ENCODE data around the gene MAGED1. TPM values are rescaled to one million over a fixed set of nuclear protein-coding genes. Genes with fewer than 3 reads are reported as not detected.

The MAGED1 gene
- 61.7 TPM for total RNA-seq
- long read RNA-seq, transcript MAGED1-201 (13 exons, 2,747 nt): major isoform, 50 of 107 reads
- long read RNA-seq, partial matches to known transcripts: 38 of 107 reads
- long read RNA-seq, other reads (novel, unspliced or antisense): 15 of 107 reads

- DNase-seq (ENCODE audit: low spot score): no peak
These were observed at the start of gene MAGED1 for GRCh38 chrX:51892921-51893745. Gene MAGED1 (plus strand): TSS chrX:51893623. CDS start chrX:51894305, 682 bp downstream.

- DNase-seq (ENCODE audit: low spot score): no peak
These were observed 46.0 kb upstream of the MAGED1 start for GRCh38 chrX:51847463-51847862.

GRCh38 chrX:51851507-51852085, 41.8 kb upstream of the MAGED1 start:
- no peak for DNase-seq (ENCODE audit: low spot score)

- DNase-seq (ENCODE audit: low spot score): no peak
These were observed 41.3 kb upstream of the MAGED1 start for GRCh38 chrX:51852096-51852495.

GRCh38 chrX:51852621-51853020, 40.8 kb upstream of the MAGED1 start:
- DNase-seq (ENCODE audit: low spot score): no peak

GRCh38 chrX:51853251-51853650, 40.2 kb upstream of the MAGED1 start:
- DNase-seq (ENCODE audit: low spot score): no peak

- DNase-seq (ENCODE audit: low spot score): no peak
These were observed 37.7 kb upstream of the MAGED1 start for GRCh38 chrX:51855698-51856097.

- no peak for DNase-seq (ENCODE audit: low spot score)
These were observed 36.2 kb upstream of the MAGED1 start for GRCh38 chrX:51857159-51857733.

GRCh38 chrX:51860679-51861078, 32.7 kb upstream of the MAGED1 start:
- no peak for DNase-seq (ENCODE audit: low spot score)

- no peak for DNase-seq (ENCODE audit: low spot score)
These were observed 30.5 kb upstream of the MAGED1 start for GRCh38 chrX:51862920-51863319.

- DNase-seq (ENCODE audit: low spot score): no peak
These were observed 27.2 kb upstream of the MAGED1 start for GRCh38 chrX:51866210-51866609.

GRCh38 chrX:51867626-51868025, 25.8 kb upstream of the MAGED1 start:
- DNase-seq (ENCODE audit: low spot score): no peak

- no peak for DNase-seq (ENCODE audit: low spot score)
These were observed 23.1 kb upstream of the MAGED1 start for GRCh38 chrX:51870354-51870753.

GRCh38 chrX:51874123-51874522, 19.3 kb upstream of the MAGED1 start:
- DNase-seq (ENCODE audit: low spot score): no peak

- no peak for DNase-seq (ENCODE audit: low spot score)
These were observed 17.0 kb upstream of the MAGED1 start for GRCh38 chrX:51876441-51876840.

GRCh38 chrX:51878056-51878455, 15.4 kb upstream of the MAGED1 start:
- no peak for DNase-seq (ENCODE audit: low spot score)

- no peak for DNase-seq (ENCODE audit: low spot score)
These were observed 3.6 kb upstream of the MAGED1 start for GRCh38 chrX:51889851-51890250.

- DNase-seq (ENCODE audit: low spot score): no peak
These were observed 2.2 kb upstream of the MAGED1 start for GRCh38 chrX:51891245-51891644.

GRCh38 chrX:51891821-51892551, 1.4 kb upstream of the MAGED1 start:
- no peak for DNase-seq (ENCODE audit: low spot score)

- DNase-seq (ENCODE audit: low spot score): no peak
These were observed 691 bp downstream of the MAGED1 start for GRCh38 chrX:51893931-51894696.

Measured in mesenteric fat pad (tissue), 1 donor.